Measurements from ENCODE around the gene WASF1.
"Not testable (repeated sequence)": the region's sequence is repeated elsewhere in the genome, so short reads cannot be mapped to it uniquely, and the experiment has no call there.

The WASF1 gene

GRCh38 chr6:110170081-110170480, 9.4 kb downstream of the WASF1 start:
- DNase-seq, result no peak

- DNase-seq, result no peak
Measured at GRCh38 chr6:110158479-110158878, 21.0 kb downstream of the WASF1 start.

GRCh38 chr6:110147870-110148269, 31.6 kb downstream of the WASF1 start:
- no peak for DNase-seq

GRCh38 chr6:110140650-110141049, 38.8 kb downstream of the WASF1 start:
- DNase-seq, result no peak

GRCh38 chr6:110139052-110139451, 40.4 kb downstream of the WASF1 start:
- no peak for DNase-seq

- DNase-seq, result no peak
Measured at GRCh38 chr6:110137924-110138887, 41.3 kb downstream of the WASF1 start.

- no peak for DNase-seq
Measured at GRCh38 chr6:110130362-110130761, 49.1 kb downstream of the WASF1 start.

GRCh38 chr6:110128418-110128817, 51.1 kb downstream of the WASF1 start:
- DNase-seq, result no peak

GRCh38 chr6:110125361-110125760, 54.1 kb downstream of the WASF1 start:
- no peak for DNase-seq

GRCh38 chr6:110121655-110122054, 57.8 kb downstream of the WASF1 start:
- not testable (repeated sequence) for DNase-seq

- DNase-seq, result no peak
Measured at GRCh38 chr6:110116258-110116657, 63.2 kb downstream of the WASF1 start.

- no peak for DNase-seq
Measured at GRCh38 chr6:110114004-110114403, 65.5 kb downstream of the WASF1 start.

- DNase-seq, result no peak
Measured at GRCh38 chr6:110105296-110105695, 74.2 kb downstream of the WASF1 start.

GRCh38 chr6:110103260-110103659, 76.2 kb downstream of the WASF1 start:
- DNase-seq, result no peak

GRCh38 chr6:110102411-110102810, 77.1 kb downstream of the WASF1 start:
- no peak for DNase-seq

GRCh38 chr6:110101885-110102284, 77.6 kb downstream of the WASF1 start:
- DNase-seq, result no peak

GRCh38 chr6:110098511-110099116, 80.9 kb downstream of the WASF1 start:
- DNase-seq, result no peak

GRCh38 chr6:110097443-110097842, 82.0 kb downstream of the WASF1 start:
- no peak for DNase-seq

- no peak for DNase-seq
Measured at GRCh38 chr6:110095935-110096334, 83.5 kb downstream of the WASF1 start.

- no peak for DNase-seq
Measured at GRCh38 chr6:110095101-110095500, 84.4 kb downstream of the WASF1 start.

GRCh38 chr6:110093981-110094380, 85.5 kb downstream of the WASF1 start:
- no peak for DNase-seq

GRCh38 chr6:110090876-110091275, 88.6 kb downstream of the WASF1 start:
- no peak for DNase-seq

GRCh38 chr6:110089323-110089722, 90.1 kb downstream of the WASF1 start:
- DNase-seq, result no peak

GRCh38 chr6:110085285-110085684, 94.2 kb downstream of the WASF1 start:
- DNase-seq, result no peak

All from stimulated activated naive CD4-positive, alpha-beta T cell treated with Interleukin-2 at 50 U/mL for 16 hours (primary cell).